T1000 (cell line): ENCODE measurements around the gene RPP14.
"Not testable (repeated sequence)": the region's sequence is repeated elsewhere in the genome, so short reads cannot be mapped to it uniquely, and the experiment has no call there.

Experiments
- DNase-seq: peaks from one replicate; lab custom pipeline; 2025; ENCODE audit warnings: mixed read lengths; lab: John Stamatoyannopoulos, UW

RPP14 gene

DNA sequence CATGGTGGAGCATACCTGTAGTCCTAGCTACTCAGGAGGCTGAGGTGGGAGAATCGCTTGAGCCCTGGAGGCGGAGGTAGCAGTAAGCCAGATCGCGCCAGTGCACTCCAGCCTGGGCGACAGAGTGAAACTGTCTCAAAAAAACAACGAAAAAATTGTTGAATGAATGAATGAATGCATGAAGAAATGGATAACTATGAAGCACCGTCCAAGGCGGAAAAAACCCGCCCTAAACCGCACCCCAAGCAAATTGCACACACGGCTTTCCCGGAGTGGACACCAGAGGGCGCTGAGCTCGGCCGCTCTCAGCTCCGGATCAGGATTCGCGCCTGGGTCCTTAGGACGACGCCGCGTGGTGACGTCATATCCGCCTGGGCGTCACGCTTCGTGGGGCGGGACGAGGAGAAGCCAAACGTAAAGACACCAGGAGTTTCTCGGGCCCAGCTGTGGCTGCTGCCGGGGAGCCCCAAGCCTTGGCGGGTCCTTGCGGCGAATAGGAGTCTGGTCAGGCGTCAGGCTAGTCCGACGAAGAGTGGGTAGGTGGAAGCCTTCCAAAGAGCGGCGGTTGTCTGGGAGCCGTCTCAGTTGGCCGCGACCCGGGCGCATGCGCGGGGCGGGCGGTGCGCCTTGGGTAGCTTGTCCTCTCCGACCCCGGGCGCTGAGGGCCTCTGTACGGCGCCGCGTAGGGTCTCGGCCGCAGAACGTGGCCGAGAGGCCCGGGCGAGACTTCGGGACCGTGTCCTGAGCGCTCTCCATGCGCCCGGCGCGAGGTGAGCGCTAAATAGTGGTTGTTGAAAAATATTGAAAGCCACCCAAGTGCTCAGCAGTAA is at the start of gene RPP14, which contains the start of gene HTD2:
Gene RPP14, plus strand, starts transcription at position 364 of the 830 bp plus-strand sequence. CDS start 4,085 bp downstream, outside the sequence.
Gene HTD2, plus strand, starts transcription at position 639 of the 830 bp plus-strand sequence. CDS start 11,094 bp downstream, outside the sequence.
- DNase-seq = peak; percentile 94

DNA sequence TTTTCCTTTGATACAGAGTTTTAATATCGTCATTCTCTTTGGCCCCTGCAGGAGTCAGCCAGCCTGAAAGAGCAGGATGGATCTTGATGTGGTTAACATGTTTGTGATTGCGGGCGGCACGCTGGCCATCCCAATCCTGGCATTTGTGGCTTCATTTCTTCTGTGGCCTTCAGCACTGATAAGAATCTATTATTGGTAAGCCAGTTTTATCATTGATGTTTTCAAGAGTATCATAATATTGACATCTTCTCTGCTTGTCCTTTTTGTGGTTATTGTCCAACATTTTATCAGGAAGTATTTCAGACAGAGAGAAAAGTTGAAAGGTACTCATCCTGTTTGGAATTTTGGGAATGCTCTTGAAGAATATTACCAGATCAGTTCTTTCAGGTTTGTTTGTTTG is 49.5 kb upstream of the RPP14 start:
- DNase-seq = no peak

DNA sequence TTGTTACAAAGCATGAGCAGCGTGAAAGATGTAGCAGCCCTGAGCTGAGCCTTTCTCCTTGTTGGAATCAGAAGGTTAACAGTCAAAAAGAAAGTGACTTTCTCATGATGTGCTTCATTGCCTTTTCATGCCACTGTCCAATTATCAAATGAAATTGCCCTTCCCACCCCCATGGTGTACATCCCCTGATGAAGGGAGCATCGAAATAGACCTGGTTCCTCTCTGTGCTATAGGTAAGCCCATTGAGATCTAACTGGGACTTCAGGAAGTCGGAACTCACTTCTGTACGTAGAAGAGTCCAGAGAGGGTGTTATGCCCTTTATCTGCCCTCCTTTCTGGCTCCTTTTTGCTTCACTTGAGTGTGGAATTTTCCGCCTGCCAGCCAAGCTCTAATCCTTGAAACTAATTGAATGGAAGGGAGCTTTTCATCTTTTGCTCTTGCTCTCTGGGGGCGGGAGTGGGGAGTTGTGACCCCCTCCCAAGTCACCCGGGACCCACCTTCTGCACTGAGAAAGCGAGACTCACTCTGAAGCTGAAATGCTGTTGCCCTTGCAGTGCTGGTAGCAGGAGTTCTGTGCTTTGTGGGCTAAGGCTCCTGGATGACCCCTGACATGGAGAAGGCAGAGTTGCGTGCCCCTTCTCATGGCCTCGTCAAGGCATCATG is 47.5 kb upstream of the RPP14 start:
- DNase-seq = no peak

DNA sequence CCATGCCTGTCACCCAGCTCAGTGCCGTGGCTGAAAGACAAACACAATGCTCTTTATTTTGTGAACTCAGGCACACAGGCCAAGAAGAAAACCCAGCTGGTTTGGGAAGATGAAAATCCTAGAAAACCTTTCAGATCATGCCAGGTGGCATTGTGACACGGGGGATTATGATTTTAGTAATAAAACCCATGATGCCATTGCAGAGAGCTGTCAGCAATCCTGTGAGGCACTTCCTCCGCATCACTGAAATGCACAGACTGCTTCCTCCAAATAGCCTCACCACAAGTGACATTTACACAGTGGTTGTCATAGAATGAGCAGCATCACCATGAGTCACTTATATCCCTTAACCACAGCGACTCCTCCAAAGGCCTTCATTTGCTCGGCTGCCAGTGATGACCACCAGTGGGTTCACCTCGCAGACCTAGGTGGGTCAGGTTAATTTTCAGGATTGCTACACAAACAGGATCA is 45.7 kb upstream of the RPP14 start:
- no peak for DNase-seq

DNA sequence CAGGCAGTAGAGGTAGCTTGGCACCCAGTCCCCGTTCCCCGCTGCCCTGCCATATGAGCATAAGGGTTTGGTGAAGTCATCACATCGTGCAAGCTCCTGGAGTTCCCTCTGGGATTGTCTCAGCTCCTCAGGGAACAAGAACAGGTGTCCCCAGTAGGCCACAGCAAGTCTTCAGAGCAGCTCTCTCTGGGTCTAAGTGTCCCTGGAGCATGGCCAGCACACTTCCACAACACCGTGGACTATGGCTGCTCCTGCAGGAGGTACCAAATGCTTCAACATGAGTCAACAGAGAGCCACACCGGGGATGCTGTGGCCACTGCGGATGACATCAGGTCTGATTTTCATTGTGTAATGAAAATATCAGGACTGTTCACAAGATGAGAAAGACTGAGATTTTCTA is 45.3 kb upstream of the RPP14 start:
- peak; percentile 45 for DNase-seq

DNA sequence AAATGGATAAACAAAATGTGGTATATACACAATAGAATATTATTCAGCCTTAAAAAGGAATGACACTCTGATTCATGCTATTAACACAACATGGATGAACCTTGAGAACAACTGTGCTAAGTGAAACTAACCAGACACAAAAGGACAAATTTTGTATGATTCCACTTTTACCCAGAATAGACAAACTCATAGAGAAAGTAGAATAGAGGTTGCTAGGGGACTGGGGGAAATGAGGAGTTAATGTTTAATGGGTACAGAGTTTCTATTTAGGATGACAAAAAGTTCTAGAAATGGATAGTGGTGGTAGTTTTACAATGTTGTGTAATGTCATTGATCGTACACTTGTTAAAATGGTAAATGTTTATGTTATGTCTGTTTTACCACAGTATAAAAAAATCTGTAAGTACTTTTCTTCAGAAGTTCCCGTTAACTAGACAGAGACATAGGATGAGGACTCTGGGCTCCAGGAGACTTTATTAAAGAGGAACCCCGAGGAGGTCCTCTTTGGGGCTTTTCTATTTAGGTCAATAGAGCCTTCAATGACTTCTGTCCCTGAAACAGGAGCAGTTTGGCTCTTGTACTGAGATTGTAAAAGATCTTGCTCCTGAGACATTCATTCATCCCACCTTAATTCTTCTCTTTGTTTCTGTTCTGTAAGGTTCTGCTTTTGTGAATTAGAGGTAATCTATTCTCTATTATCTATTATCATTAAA is 43.9 kb upstream of the RPP14 start:
- no peak for DNase-seq

DNA sequence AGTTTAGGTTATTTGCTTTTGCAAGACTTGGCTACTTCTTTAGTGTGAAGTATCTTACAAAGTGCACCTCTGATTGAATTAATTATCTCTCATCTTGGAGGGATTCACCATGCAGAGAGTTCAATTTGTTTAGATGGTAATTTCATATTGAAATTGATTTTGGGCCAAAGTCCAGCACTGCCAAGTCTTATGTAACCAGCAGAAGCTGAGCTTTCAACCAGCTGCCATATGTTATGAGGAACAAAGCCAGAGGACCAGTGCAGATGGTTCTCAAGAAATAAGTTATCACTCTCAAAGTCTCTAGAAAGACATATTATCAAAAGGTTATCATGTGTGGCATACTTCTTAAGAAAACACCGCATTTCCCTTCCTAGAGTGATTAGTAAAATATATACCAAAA is 39.5 kb upstream of the RPP14 start:
- no peak for DNase-seq

DNA sequence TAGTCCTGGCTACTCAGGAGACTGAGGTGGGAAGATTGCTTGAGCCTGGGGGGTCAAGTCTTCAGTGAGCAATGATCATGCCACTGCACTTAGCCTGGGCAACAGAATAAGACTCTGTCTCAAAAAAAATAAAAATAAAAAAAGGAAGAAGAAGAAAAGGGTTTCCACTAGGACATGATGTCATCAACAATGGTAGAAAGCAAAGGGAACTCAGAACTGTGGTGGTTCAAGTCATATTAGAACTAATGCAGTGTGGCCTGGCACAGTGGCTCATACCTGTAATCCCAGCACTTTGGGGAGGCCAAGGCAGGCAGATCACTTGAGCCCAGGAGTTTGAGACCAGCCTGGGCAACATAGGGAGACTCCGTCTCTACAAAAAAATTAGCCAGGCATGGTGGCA is 38.5 kb upstream of the RPP14 start:
- DNase-seq = not testable (repeated sequence)

DNA sequence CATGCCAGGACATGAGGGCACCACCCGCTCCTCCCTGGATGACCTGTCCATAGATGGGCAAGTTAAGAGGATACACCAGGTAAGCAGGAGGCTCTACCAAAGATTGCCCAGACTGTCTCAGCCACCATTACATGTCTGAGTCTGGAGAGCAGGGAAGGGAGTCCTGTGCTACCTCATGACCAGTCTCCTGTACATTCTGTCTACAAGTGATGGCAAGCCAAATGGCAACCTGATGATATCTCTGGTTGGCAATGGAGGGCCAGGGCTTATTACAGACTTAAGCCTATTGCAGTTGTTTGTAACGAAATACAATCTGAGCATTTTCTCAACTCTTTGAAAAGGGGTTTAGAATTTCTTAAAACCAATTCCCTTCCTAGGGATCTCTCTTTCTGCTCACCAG is 36.7 kb upstream of the RPP14 start:
- DNase-seq = no peak

DNA sequence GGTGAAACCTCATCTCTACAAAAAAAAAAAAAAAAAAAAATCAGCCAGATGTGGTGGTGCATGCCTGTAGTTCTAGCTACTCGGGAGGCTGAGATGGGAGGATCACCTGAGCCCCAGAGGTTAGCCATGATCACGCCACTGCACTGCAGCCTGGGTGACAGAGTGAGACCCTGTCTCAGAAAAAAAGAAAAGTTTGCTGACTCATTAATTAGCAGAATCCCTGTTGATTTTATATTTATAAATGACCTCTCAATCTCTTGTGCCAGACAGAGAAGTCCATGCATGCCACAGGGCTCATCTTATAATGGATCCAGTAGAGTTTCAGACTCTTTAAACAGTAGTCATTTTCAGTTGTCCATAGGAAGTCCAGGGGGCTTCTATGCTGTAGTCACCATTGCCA is 35.6 kb upstream of the RPP14 start:
- DNase-seq = no peak

DNA sequence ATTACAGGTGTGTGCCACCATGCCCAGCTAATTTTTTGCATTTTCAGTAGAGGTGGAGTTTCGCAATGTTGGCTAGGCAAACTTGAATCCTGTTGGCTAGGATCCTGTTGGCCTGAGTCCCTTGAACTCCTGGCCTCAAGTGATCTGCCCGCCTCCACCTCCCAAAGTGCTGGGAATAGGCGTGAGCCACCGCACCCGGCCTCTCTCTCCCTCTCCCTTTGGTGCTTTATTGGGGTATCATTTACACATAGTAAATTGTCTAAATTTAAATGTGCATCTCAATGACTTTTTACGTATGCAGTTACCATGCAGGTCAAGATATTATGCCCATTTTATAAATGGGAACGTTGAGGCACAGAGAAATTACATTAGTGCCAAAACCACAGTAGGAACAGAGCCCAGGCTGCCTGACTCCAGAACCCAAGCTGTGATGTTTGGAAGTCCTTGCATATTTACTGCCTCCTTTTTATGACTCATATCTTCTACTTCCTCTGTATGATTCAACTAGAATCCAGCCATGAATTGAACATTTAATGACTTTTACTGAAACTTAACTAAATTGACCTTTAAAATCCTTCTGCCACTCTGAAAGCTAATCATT is 34.0 kb upstream of the RPP14 start:
- DNase-seq = peak; percentile 4

DNA sequence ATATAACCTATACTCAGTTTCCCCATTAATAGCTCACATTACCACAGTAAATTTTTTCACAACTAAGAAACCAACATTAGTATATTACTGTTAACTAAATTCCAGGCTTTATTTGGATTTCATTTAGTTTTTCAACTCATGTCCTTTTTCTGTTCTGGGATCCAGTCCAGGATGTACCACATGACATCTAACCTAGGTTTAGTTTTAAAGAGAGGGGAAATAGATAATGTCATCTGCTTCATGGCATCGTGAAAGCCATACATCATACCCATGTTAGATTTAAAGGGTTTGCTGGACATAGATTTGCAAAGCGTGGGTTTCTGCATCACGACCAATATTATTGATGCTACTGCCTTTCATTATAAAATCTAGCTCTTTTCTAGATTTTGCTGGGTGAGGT is 33.2 kb upstream of the RPP14 start:
- no peak for DNase-seq

DNA sequence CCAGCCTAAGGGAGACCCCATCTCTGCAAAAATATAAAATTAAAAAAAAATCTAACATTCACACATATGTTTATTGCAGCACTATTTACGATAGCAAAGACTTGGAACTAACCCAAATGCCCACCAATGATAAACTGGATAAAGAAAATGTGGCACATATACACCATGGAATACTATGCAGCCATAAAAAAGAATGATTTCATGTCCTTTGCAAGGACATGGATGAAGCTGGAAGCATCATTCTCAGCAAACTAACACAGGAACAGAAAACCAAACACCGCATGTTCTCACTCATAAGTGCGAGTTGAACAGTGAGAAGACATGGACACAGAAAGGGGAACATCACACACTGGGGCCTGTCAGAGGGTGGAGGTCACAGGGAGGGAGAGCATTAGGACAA is 32.7 kb upstream of the RPP14 start:
- DNase-seq = not testable (repeated sequence)

DNA sequence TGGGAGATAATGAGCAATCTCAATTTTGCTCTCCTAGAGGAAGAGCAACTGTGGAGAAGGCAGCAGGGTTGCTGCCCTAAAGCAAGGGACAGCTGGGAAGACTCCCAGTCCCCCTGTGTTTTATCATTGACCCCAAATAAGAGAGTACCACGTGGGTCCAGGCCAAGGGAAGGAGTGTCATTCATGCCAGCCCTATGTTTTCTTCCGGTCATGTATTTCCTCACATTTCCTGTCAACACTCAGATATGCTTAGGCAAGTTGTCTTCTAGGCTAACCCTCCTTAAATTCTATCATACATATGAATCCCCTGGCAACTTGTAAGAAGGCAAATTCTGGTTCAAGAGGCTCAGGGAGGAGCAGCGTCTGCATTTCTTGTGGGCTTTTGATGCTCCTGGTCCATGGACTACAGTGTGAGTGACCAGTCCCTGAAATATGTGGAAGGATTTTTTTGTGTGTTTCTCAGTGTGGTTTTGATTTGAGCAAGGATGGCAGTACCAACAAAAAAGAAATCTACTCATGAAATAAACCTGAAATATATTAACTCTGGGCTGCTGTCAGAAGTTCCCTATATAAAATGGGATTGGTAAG is 31.9 kb upstream of the RPP14 start:
- DNase-seq = no peak

DNA sequence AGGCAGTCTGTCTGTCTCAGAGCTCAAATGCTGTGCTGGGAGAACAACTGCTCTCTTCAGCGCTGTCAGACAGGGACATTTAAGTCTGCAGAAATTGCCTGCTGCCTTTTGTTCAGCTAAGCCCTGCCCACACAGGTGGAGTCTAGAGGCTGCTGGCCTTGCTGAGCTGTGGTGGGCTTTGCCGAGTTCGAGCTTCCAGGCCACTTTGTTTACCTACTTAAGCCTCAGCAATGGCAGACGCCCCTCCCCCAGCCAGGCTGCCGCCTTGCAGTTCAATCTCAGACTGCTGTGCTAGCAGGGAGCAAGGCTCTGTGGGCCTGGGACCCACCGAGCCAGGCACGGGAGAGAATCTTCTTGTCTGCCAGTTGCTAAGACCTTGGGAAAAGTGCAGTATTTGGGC is 25.0 kb upstream of the RPP14 start:
- no peak for DNase-seq

DNA sequence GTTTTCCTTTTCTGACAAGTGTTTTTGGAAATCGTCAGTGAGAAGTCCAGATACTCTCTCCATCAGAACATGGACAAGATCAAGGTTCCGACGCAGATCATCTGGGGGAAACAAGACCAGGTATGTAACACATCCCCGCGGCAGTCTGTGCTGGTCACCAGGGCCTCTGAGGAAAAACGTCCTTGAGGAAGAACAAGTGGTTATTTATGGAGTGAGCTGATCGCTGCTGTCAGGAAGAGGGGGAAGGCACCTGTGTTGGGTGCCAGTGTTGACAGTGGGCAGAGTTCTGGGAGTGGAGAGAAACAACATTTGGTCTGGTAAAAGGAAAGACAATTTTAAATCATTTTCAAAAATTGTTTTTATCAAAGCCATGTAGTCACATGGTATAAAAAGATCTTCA is 20.7 kb upstream of the RPP14 start:
- no peak for DNase-seq

DNA sequence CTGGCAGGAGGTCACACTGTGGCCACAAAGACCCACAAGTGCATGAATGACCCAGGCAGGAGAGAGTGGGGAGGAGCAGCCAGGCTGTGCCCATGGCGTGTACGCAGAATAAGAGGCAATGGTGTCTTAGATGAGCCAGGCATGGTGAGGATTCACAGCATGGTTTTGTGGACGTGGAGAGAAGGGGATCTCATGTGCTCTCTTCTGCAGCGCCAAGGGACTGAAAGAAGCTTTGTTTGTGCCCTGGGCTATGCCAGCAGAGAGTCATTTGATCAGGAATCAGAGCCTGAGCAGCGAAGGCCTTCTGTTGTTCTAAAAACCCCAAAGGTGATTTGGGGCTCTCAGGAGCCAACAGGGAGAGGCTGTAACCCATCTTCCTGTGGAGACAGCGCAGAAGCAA is 18.7 kb upstream of the RPP14 start:
- no peak for DNase-seq

DNA sequence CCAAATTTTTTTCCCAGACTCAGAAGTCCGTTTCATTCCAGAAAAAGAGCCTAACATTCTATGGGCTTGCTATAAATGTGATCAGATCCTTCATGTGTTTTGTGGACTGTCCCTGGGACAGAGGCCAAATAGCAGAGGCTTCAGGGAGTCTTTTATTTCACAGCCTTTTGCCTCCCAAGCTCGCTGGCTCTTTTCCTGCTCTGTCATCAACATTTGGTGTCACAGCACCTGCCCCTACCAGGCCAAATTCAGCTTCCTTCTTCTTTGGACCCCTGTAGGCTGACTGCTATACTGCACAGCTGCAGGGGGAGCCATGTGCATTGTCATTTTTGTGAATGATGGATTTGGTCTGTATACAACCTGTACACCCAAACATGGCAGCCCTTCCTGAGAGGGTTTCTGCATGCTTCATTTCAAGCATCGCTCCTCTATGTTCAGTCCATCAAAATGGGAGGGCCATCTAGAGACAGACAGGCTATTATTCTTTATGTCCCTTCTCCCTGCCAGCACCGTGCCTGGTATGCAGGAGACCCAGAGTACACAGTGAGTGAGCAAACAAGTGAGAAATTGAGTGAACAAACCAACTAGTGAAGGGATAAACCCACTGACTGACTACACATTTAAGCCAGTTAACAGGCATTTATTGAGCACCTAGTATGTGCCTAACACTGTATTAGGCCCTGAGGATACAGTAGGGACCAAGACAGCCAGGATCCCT is 17.9 kb upstream of the RPP14 start:
- DNase-seq = no peak

DNA sequence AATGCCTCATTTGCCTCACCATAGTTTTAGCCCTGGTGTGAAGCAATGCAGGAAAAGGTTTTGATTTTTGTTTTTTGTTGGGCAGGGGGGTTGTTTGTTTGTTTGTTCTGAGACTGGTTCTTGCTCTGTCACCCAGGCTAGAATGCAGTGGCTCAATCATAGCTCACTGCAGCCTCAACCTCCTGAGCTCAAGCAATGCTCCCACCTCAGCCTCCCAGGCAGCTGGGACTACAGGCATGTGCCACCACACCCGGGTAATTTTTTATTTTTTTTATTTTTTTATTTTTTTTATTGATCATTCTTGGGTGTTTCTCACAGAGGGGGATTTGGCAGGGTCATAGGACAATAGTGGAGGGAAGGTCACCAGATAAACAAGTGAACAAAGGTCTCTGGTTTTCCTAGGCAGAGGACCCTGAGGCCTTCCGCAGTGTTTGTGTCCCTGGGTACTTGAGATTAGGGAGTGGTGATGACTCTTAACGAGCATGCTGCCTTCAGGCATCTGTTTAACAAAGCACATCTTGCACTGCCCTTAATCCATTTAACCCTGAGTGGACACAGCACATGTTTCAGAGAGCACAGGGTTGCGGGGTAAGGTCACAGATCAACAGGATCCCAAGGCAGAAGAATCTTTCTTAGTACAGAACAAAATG is 17.0 kb upstream of the RPP14 start:
- DNase-seq = not testable (repeated sequence)

DNA sequence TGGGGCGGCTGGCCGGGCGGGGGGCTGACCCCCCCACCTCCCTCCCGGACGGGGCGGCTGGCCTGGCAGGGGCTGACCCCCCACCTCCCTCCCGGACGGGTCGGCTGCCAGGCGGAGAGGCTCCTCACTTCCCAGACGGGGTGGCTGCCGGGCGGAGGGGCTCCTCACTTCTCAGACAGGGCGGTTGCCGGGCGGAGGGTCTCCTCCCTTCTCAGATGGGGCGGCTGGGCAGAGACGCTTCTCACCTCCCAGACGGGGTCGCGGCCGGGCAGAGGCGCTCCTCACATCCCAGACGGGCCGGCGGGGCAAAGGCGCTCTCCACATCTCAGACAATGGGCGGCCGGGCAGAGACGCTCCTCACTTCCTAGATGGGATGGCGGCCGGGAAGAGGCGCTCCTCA is 15.6 kb upstream of the RPP14 start:
- not testable (repeated sequence) for DNase-seq
